PC-3 (cell line): ENCODE results near the gene DOCK1. TPM values are rescaled to one million over a fixed set of nuclear protein-coding genes. Genes with fewer than 3 reads are reported as not detected.

Source experiments
- ATAC-seq: fragments of 200-7000 bp; cut with Tn5 transposase; 2 replicates; pipeline ENCODE4 v1.9.1; 2020; ENCODE audit warnings: mild to moderate bottlenecking, moderate library complexity
- BruUV-seq: library from RNA; stranded (reverse); fragments of 400-500 nt; replicated peaks from 2 replicates; lab custom pipeline; 2021; lab: Mats Ljungman, UMichigan
- CTCF ChIA-PET: fragments of 300-600 bp; sonication (Branson Sonifier 250); formaldehyde crosslinking; loops from one replicate; lab custom pipeline; 2022; ENCODE audit warnings: antibody characterized with exemption; lab: Charles Lee
- POLR2A ChIA-PET: fragments of 300-600 bp; sonication (Branson Sonifier 250); formaldehyde crosslinking; loops from one replicate; lab custom pipeline; 2022; ENCODE audit warnings: antibody characterized with exemption; ENCODE audit not compliant: unreplicated experiment; lab: Charles Lee
- DNase-seq: peaks from one replicate; pipeline ENCODE4 v3.0.0-alpha.2; 2015
- H2AFZ ChIP-seq: fragments of 300-600 bp; sonication (generic); 2 replicates; pipeline ENCODE4 v1.6.0; 2016; ENCODE audit warnings: antibody characterized with exemption, low read length
- H3F3A ChIP-seq: fragments of 300-600 bp; sonication (generic); one replicate; pipeline ENCODE4 v1.6.0; 2017; ENCODE audit warnings: antibody characterized with exemption, low read length, control low read depth, mild to moderate bottlenecking; ENCODE audit not compliant: unreplicated experiment
- H3K27ac ChIP-seq: fragments of 300-600 bp; sonication (generic); 2 replicates; pipeline ENCODE4 v1.5.1; 2016; ENCODE audit warnings: mild to moderate bottlenecking, low read length
- H3K27me3 ChIP-seq: fragments of 300-600 bp; sonication (generic); 2 replicates; pipeline ENCODE4 v1.6.1; 2016; ENCODE audit warnings: low read length, mixed read lengths
- H3K36me3 ChIP-seq: fragments of 300-600 bp; sonication (generic); 2 replicates; pipeline ENCODE4 v1.6.1; 2016; ENCODE audit warnings: low read depth, mixed run types, low read length, mixed read lengths
- H3K4me1 ChIP-seq: fragments of 300-600 bp; sonication (generic); 2 replicates; pipeline ENCODE4 v1.5.1; 2016; ENCODE audit warnings: low read length; ENCODE audit not compliant: insufficient read depth
- H3K4me2 ChIP-seq: fragments of 300-600 bp; sonication (generic); 2 replicates; pipeline ENCODE4 v1.6.0; 2016; ENCODE audit warnings: low read length
- H3K4me3 ChIP-seq: fragments of 300-600 bp; sonication (generic); 2 replicates; pipeline ENCODE4 v1.5.1; 2016; ENCODE audit warnings: mild to moderate bottlenecking, low read length, mixed read lengths
- H3K79me2 ChIP-seq: fragments of 300-600 bp; sonication (generic); 2 replicates; pipeline ENCODE4 v1.6.1; 2017; ENCODE audit warnings: low read length, mixed read lengths
- H3K9ac ChIP-seq: fragments of 300-600 bp; sonication (generic); 2 replicates; pipeline ENCODE4 v1.6.0; 2016; ENCODE audit warnings: mild to moderate bottlenecking, low read length
- H3K9me2 ChIP-seq: fragments of 300-600 bp; sonication (generic); replicated peaks from 2 replicates; pipeline ENCODE4 v1.6.1; 2016; ENCODE audit warnings: mixed run types, low read length, mixed read lengths
- H3K9me3 ChIP-seq: fragments of 300-600 bp; sonication (generic); 2 replicates; pipeline ENCODE4 v1.6.1; 2016; ENCODE audit warnings: low read length, mixed read lengths
- H4K20me1 ChIP-seq: fragments of 300-600 bp; sonication (generic); 2 replicates; pipeline ENCODE4 v1.6.1; 2016; ENCODE audit warnings: low read length, mixed read lengths
- CTCF ChIP-seq: fragments of 300-600 bp; sonication (generic); conservative IDR thresholded peaks from 2 replicates; pipeline ENCODE4 v1.5.1; 2017; ENCODE audit warnings: antibody characterized with exemption, low read depth, mild to moderate bottlenecking, low read length
- EZH2 ChIP-seq: fragments of 300-600 bp; sonication (generic); IDR thresholded peaks from one replicate; pipeline ENCODE4 v1.6.1; 2017; ENCODE audit warnings: antibody characterized with exemption, mild to moderate bottlenecking, low read length; ENCODE audit not compliant: unreplicated experiment
- EZH2phosphoT487 ChIP-seq: fragments of 300-600 bp; sonication (generic); IDR thresholded peaks from 2 replicates; pipeline ENCODE4 v1.6.1; 2018; ENCODE audit warnings: mild to moderate bottlenecking, antibody characterized with exemption, low read length, borderline replicate concordance
- intact Hi-C: fragments of 100-400 bp; cut with micrococcal nuclease; formaldehyde crosslinking; loops from 2 replicates; pipeline ENCODE4 v1.9.0; 2023
- total RNA-seq: library from RNA; depleted of rRNA; stranded (reverse); fragments of >200 nt; gene quantifications from 2 replicates; pipeline ENCODE4 v1.2.3, GENCODE V29; 2014; rRNA removed

The DOCK1 gene
- total RNA-seq, 1 experiment from 2014 or later = 34.3 TPM

DNA sequence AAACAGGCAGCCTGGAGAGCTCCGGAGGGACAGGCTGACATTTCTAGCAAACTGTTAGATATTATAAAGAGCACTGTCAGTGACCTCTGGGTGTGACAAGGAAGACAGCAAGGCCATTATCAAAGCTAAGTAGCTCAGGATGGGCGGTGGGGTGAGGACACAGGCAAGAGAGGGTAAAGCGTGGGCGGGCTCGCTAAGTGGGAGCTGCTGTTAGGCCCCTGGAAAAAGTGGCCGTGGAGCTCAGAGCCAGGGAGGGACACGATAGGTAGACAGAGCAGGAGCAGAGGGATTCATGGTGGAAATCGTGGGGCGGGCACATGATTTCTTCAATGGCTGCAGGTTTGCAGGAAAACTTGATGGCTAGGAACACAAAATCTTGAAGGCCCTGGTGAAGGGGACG is 592.5 kb downstream of the DOCK1 start:
- BruUV-seq = no TSS peak
- DNase-seq (no peak), ATAC-seq (no peak)
- Histone ChIP-seq H3K27ac (no peak overlapping the region), H3K4me3 (no peak overlapping the region), H3K9ac (no peak overlapping the region), H2AFZ (no peak overlapping the region), H3K9me3 (no peaks in the 10 kb centered on the region), H3F3A (no peaks in the 10 kb centered on the region), H3K4me1 (no peaks in the 10 kb centered on the region), H3K4me2 (no peak overlapping the region), H3K79me2 (no peaks in the 10 kb centered on the region), H3K27me3 (peaks cover 83% of the 10 kb centered on the region), H4K20me1 (no peaks in the 10 kb centered on the region), H3K36me3 (no peaks in the 10 kb centered on the region), H3K9me2 (no peaks in the 10 kb centered on the region)
- ChIA-PET CTCF (no interaction called here), POLR2A (no interaction called here)
- intact Hi-C loops = no loop called here
- TF ChIP-seq CTCF = no peak
- TF ChIP-seq EZH2phosphoT487 = no peak
- TF ChIP-seq EZH2 = no peak

DNA sequence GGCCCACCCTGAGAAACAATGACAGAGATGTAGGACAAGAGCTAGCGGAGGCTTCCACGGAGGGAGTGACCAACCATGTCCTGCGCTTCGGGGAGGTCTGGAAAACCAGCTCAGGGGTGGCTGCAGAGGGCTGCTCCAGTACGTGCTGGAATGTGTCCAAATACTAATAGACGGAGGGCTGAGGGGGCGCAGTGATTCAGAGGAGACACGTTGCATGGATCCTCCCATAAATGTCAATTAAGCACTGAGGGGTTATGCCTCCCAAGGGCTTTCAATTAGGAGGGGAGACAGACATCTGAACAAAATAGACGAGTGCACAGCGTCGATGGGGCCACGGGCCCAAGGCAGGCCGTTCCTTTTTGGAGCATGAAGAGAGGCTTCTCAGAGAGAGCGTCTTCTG is 592.9 kb downstream of the DOCK1 start:
- DNase-seq = no peak
- no peaks in the 10 kb centered on the region for H3F3A ChIP-seq
- H3K27me3 ChIP-seq = peaks cover 87% of the 10 kb centered on the region
- no peaks in the 10 kb centered on the region for H3K36me3 ChIP-seq
- POLR2A ChIA-PET = no interaction called here
- TF ChIP-seq EZH2phosphoT487 (no peak), CTCF (no peak), EZH2 (no peak)
- H3K4me1 ChIP-seq = no peaks in the 10 kb centered on the region
- no peak for ATAC-seq
- no peaks in the 10 kb centered on the region for H3K79me2 ChIP-seq
- no peak overlapping the region for H3K9ac ChIP-seq
- CTCF ChIA-PET = no interaction called here
- no peaks in the 10 kb centered on the region for H3K9me2 ChIP-seq
- no peak overlapping the region for H2AFZ ChIP-seq
- H3K4me2 ChIP-seq = no peak overlapping the region
- intact Hi-C loops = no loop called here
- H3K9me3 ChIP-seq = no peaks in the 10 kb centered on the region
- no TSS peak for BruUV-seq
- H4K20me1 ChIP-seq = no peaks in the 10 kb centered on the region
- H3K27ac ChIP-seq = no peak overlapping the region
- H3K4me3 ChIP-seq = no peak overlapping the region

DNA sequence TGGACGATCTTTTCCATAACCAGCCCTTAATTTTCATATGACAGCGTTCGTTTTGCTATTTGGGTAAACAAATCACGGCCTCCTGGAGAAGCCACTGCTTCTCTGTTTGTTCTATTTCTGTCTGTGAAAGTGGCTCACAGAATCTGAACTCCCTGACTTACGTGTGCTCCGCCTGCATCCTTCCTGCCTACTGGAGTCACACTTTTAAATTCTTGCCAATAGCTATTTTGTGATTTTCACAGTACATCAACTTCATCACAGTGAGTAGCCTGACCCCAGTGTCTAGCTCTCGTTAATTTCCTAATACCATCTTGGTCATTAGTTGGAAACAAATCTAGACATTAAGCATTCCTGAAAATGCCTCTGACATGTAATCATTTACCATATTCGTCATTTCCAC is 594.9 kb downstream of the DOCK1 start:
- peaks cover 87% of the 10 kb centered on the region for H3K27me3 ChIP-seq
- H3K4me2 ChIP-seq = no peak overlapping the region
- no peaks in the 10 kb centered on the region for H3K4me1 ChIP-seq
- ChIA-PET CTCF (no interaction called here), POLR2A (no interaction called here)
- no peak overlapping the region for H2AFZ ChIP-seq
- no peaks in the 10 kb centered on the region for H3K79me2 ChIP-seq
- no peak overlapping the region for H3K4me3 ChIP-seq
- intact Hi-C loops = no loop called here
- no peaks in the 10 kb centered on the region for H4K20me1 ChIP-seq
- H3K9me2 ChIP-seq = no peaks in the 10 kb centered on the region
- ATAC-seq (no peak), DNase-seq (no peak)
- no peaks in the 10 kb centered on the region for H3K36me3 ChIP-seq
- TF ChIP-seq EZH2 (no peak), CTCF (no peak), EZH2phosphoT487 (no peak)
- H3K9ac ChIP-seq = no peak overlapping the region
- H3F3A ChIP-seq = no peaks in the 10 kb centered on the region
- no peaks in the 10 kb centered on the region for H3K9me3 ChIP-seq
- no peak overlapping the region for H3K27ac ChIP-seq
- BruUV-seq = no TSS peak

Other genes with a start within 250 kb of the DOCK1 start
- 0.18 and 2.0 TPM in 2 replicates for gene C10orf90, start 234.7 kb upstream of the DOCK1 start, total RNA-seq